ENCODE measurements around the gene SURF2.
"Not testable (repeated sequence)": the region's sequence is repeated elsewhere in the genome, so short reads cannot be mapped to it uniquely, and the experiment has no call there.

SURF2 gene

GRCh38 chr9:133372144-133372543 lies 15.8 kb downstream of the SURF2 start:
- Histone ChIP-seq H3K9ac (ENCODE audit: low read depth, low read length) (no peak overlapping the region), H3K4me2 (ENCODE audit: low read length) (peak overlapping the region; percentile 20), H3K4me3 (ENCODE audit: low read length) (no peak overlapping the region), H3K4me1 (ENCODE audit: control insufficient read depth, insufficient read depth, low read length) (peaks cover 66% of the 10 kb centered on the region), H3K27me3 (ENCODE audit: control insufficient read depth, insufficient read depth, low read length) (no peaks in the 10 kb centered on the region), H3K9me3 (replicated peaks; ENCODE audit: low read length) (no peaks in the 10 kb centered on the region), H3K36me3 (ENCODE audit: insufficient read depth, low read length) (peaks cover 51% of the 10 kb centered on the region)

- H3K4me3 ChIP-seq (ENCODE audit: low read length): peak overlapping the region; percentile 93
- peaks cover 50% of the 10 kb centered on the region for H3K4me1 ChIP-seq (ENCODE audit: control insufficient read depth, insufficient read depth, low read length)
- H3K36me3 ChIP-seq (ENCODE audit: insufficient read depth, low read length): peaks cover 38% of the 10 kb centered on the region
- no peaks in the 10 kb centered on the region for H3K27me3 ChIP-seq (ENCODE audit: control insufficient read depth, insufficient read depth, low read length)
- peak overlapping the region; percentile 96 for H3K9ac ChIP-seq (ENCODE audit: low read depth, low read length)
- H3K4me2 ChIP-seq (ENCODE audit: low read length): peak overlapping the region; percentile 92
- no peaks in the 10 kb centered on the region for H3K9me3 ChIP-seq (replicated peaks; ENCODE audit: low read length)
Observed at GRCh38 chr9:133374612-133375115, 18.3 kb downstream of the SURF2 start.

- Histone ChIP-seq H3K27me3 (ENCODE audit: control insufficient read depth, insufficient read depth, low read length) (no peaks in the 10 kb centered on the region), H3K9me3 (replicated peaks; ENCODE audit: low read length) (no peaks in the 10 kb centered on the region), H3K4me1 (ENCODE audit: control insufficient read depth, insufficient read depth, low read length) (peaks cover 45% of the 10 kb centered on the region), H3K36me3 (ENCODE audit: insufficient read depth, low read length) (peaks cover 32% of the 10 kb centered on the region), H3K4me2 (ENCODE audit: low read length) (peak overlapping the region; percentile 92), H3K9ac (ENCODE audit: low read depth, low read length) (peak overlapping the region; percentile 96), H3K4me3 (ENCODE audit: low read length) (peak overlapping the region; percentile 93)
Observed at GRCh38 chr9:133375116-133375723, 18.9 kb downstream of the SURF2 start.

GRCh38 chr9:133375724-133376654 lies 19.6 kb downstream of the SURF2 start, which contains the start of the genes STKLD1 and SURF4:
Gene STKLD1, plus strand, starts transcription at chr9:133376366. Its CDS starts 108 bp downstream, at chr9:133376474.
Gene SURF4, minus strand, starts transcription at chr9:133376060. Its CDS starts 91 bp downstream, at chr9:133375969.
- H3K9ac ChIP-seq (ENCODE audit: low read depth, low read length): peak within 1 kb of the TSS; percentile 96
- H3K4me3 ChIP-seq (ENCODE audit: low read length): peak within 1 kb of the TSS; percentile 93
- H3K4me1 ChIP-seq (ENCODE audit: control insufficient read depth, insufficient read depth, low read length): peaks cover 39% of the 10 kb centered on the region
- peaks cover 24% of the 10 kb centered on the region for H3K36me3 ChIP-seq (ENCODE audit: insufficient read depth, low read length)
- H3K27me3 ChIP-seq (ENCODE audit: control insufficient read depth, insufficient read depth, low read length): no peaks in the 10 kb centered on the region
- no peaks in the 10 kb centered on the region for H3K9me3 ChIP-seq (replicated peaks; ENCODE audit: low read length)
- H3K4me2 ChIP-seq (ENCODE audit: low read length): peak within 1 kb of the TSS; percentile 97

- not testable (repeated sequence) for H3K9me3 ChIP-seq (replicated peaks; ENCODE audit: low read length); H3K9ac ChIP-seq (ENCODE audit: low read depth, low read length); H3K4me3 ChIP-seq (ENCODE audit: low read length); H3K27me3 ChIP-seq (ENCODE audit: control insufficient read depth, insufficient read depth, low read length)
- peak overlapping the region; percentile 97 for H3K4me2 ChIP-seq (ENCODE audit: low read length)
- H3K4me1 ChIP-seq (ENCODE audit: control insufficient read depth, insufficient read depth, low read length): peaks cover 26% of the 10 kb centered on the region
- H3K36me3 ChIP-seq (ENCODE audit: insufficient read depth, low read length): peaks cover 11% of the 10 kb centered on the region
Observed at GRCh38 chr9:133377280-133377679, 20.9 kb downstream of the SURF2 start.

- H3K9ac ChIP-seq (ENCODE audit: low read depth, low read length): no peak overlapping the region
- H3K4me1 ChIP-seq (ENCODE audit: control insufficient read depth, insufficient read depth, low read length): peaks cover 23% of the 10 kb centered on the region
- no peaks in the 10 kb centered on the region for H3K9me3 ChIP-seq (replicated peaks; ENCODE audit: low read length)
- H3K36me3 ChIP-seq (ENCODE audit: insufficient read depth, low read length): peaks cover 7% of the 10 kb centered on the region
- no peak overlapping the region for H3K4me3 ChIP-seq (ENCODE audit: low read length)
- H3K27me3 ChIP-seq (ENCODE audit: control insufficient read depth, insufficient read depth, low read length): no peaks in the 10 kb centered on the region
- H3K4me2 ChIP-seq (ENCODE audit: low read length): no peak overlapping the region
Observed at GRCh38 chr9:133377721-133378216, 21.4 kb downstream of the SURF2 start.

- Histone ChIP-seq H3K27me3 (ENCODE audit: control insufficient read depth, insufficient read depth, low read length) (no peaks in the 10 kb centered on the region), H3K9ac (ENCODE audit: low read depth, low read length) (no peak overlapping the region), H3K36me3 (ENCODE audit: insufficient read depth, low read length) (no peaks in the 10 kb centered on the region), H3K9me3 (replicated peaks; ENCODE audit: low read length) (no peaks in the 10 kb centered on the region), H3K4me3 (ENCODE audit: low read length) (no peak overlapping the region), H3K4me2 (ENCODE audit: low read length) (no peak overlapping the region), H3K4me1 (ENCODE audit: control insufficient read depth, insufficient read depth, low read length) (peaks cover 23% of the 10 kb centered on the region)
Observed at GRCh38 chr9:133378408-133378962, 22.1 kb downstream of the SURF2 start.

- Histone ChIP-seq H3K4me1 (ENCODE audit: control insufficient read depth, insufficient read depth, low read length) (peaks cover 16% of the 10 kb centered on the region), H3K4me3 (ENCODE audit: low read length) (no peak overlapping the region), H3K27me3 (ENCODE audit: control insufficient read depth, insufficient read depth, low read length) (no peaks in the 10 kb centered on the region), H3K9me3 (replicated peaks; ENCODE audit: low read length) (no peaks in the 10 kb centered on the region), H3K4me2 (ENCODE audit: low read length) (no peak overlapping the region), H3K9ac (ENCODE audit: low read depth, low read length) (no peak overlapping the region), H3K36me3 (ENCODE audit: insufficient read depth, low read length) (no peaks in the 10 kb centered on the region)
Observed at GRCh38 chr9:133379153-133380086, 23.1 kb downstream of the SURF2 start.

- Histone ChIP-seq H3K36me3 (ENCODE audit: insufficient read depth, low read length) (no peaks in the 10 kb centered on the region), H3K9me3 (replicated peaks; ENCODE audit: low read length) (no peaks in the 10 kb centered on the region), H3K27me3 (ENCODE audit: control insufficient read depth, insufficient read depth, low read length) (no peaks in the 10 kb centered on the region), H3K9ac (ENCODE audit: low read depth, low read length) (no peak overlapping the region), H3K4me2 (ENCODE audit: low read length) (no peak overlapping the region), H3K4me1 (ENCODE audit: control insufficient read depth, insufficient read depth, low read length) (peaks cover 16% of the 10 kb centered on the region), H3K4me3 (ENCODE audit: low read length) (no peak overlapping the region)
Observed at GRCh38 chr9:133380734-133381133, 24.4 kb downstream of the SURF2 start.

GRCh38 chr9:133382507-133383141 lies 26.3 kb downstream of the SURF2 start:
- H3K27me3 ChIP-seq (ENCODE audit: control insufficient read depth, insufficient read depth, low read length): no peaks in the 10 kb centered on the region
- H3K9me3 ChIP-seq (replicated peaks; ENCODE audit: low read length): no peaks in the 10 kb centered on the region
- H3K9ac ChIP-seq (ENCODE audit: low read depth, low read length): no peak overlapping the region
- no peak overlapping the region for H3K4me2 ChIP-seq (ENCODE audit: low read length)
- H3K36me3 ChIP-seq (ENCODE audit: insufficient read depth, low read length): no peaks in the 10 kb centered on the region
- peaks cover 7% of the 10 kb centered on the region for H3K4me1 ChIP-seq (ENCODE audit: control insufficient read depth, insufficient read depth, low read length)
- H3K4me3 ChIP-seq (ENCODE audit: low read length): no peak overlapping the region
